Measurements from ENCODE around the gene PLXNC1.
"Not testable (repeated sequence)": the region's sequence is repeated elsewhere in the genome, so short reads cannot be mapped to it uniquely, and the experiment has no call there.

Gene PLXNC1

GRCh38 chr12:94297096-94297699, 148.8 kb downstream of the PLXNC1 start:
- no peak for DNase-seq (ENCODE audit: low read depth)

- no peak for DNase-seq (ENCODE audit: low read depth)
These were observed 149.6 kb downstream of the PLXNC1 start for GRCh38 chr12:94297876-94298505.

GRCh38 chr12:94299846-94300245, 151.5 kb downstream of the PLXNC1 start:
- DNase-seq (ENCODE audit: low read depth) = no peak

- DNase-seq (ENCODE audit: low read depth) = no peak
These were observed 155.6 kb downstream of the PLXNC1 start for GRCh38 chr12:94304012-94304411.

- no peak for DNase-seq (ENCODE audit: low read depth)
These were observed 156.2 kb downstream of the PLXNC1 start for GRCh38 chr12:94304566-94305061.

GRCh38 chr12:94305130-94305957, 157.0 kb downstream of the PLXNC1 start:
- no peak for DNase-seq (ENCODE audit: low read depth)

GRCh38 chr12:94308612-94309011, 160.2 kb downstream of the PLXNC1 start:
- no peak for DNase-seq (ENCODE audit: low read depth)

GRCh38 chr12:94309373-94309772, 161.0 kb downstream of the PLXNC1 start:
- DNase-seq (ENCODE audit: low read depth) = no peak

- no peak for DNase-seq (ENCODE audit: low read depth)
These were observed 164.0 kb downstream of the PLXNC1 start for GRCh38 chr12:94312378-94312777.

GRCh38 chr12:94316600-94316999, 168.2 kb downstream of the PLXNC1 start:
- DNase-seq (ENCODE audit: low read depth) = not testable (repeated sequence)

GRCh38 chr12:94318181-94318580, 169.8 kb downstream of the PLXNC1 start:
- no peak for DNase-seq (ENCODE audit: low read depth)

GRCh38 chr12:94320109-94320508, 171.7 kb downstream of the PLXNC1 start:
- no peak for DNase-seq (ENCODE audit: low read depth)

GRCh38 chr12:94322346-94322745, 174.0 kb downstream of the PLXNC1 start:
- DNase-seq (ENCODE audit: low read depth) = no peak

- DNase-seq (ENCODE audit: low read depth) = no peak
These were observed 177.9 kb downstream of the PLXNC1 start for GRCh38 chr12:94326234-94326633.

GRCh38 chr12:94326727-94327126, 178.3 kb downstream of the PLXNC1 start:
- peak; percentile 63 for DNase-seq (ENCODE audit: low read depth)

- no peak for DNase-seq (ENCODE audit: low read depth)
These were observed 179.4 kb downstream of the PLXNC1 start for GRCh38 chr12:94327809-94328208.

- DNase-seq (ENCODE audit: low read depth) = no peak
These were observed 181.0 kb downstream of the PLXNC1 start for GRCh38 chr12:94329366-94329765.

GRCh38 chr12:94333396-94333795, 185.0 kb downstream of the PLXNC1 start:
- DNase-seq (ENCODE audit: low read depth) = no peak

GRCh38 chr12:94336211-94336925, 188.0 kb downstream of the PLXNC1 start:
- no peak for DNase-seq (ENCODE audit: low read depth)

GRCh38 chr12:94338006-94338794, 189.8 kb downstream of the PLXNC1 start:
- DNase-seq (ENCODE audit: low read depth) = no peak

- no peak for DNase-seq (ENCODE audit: low read depth)
These were observed 192.2 kb downstream of the PLXNC1 start for GRCh38 chr12:94340573-94340972.
